Hepatocyte (in vitro differentiated cells): ENCODE data around the gene IMPDH2. TPM values are rescaled to one million over a fixed set of nuclear protein-coding genes. Genes with fewer than 3 reads are reported as not detected.
A peak's percentile ranks its signal among the peaks of the same experiment; 100 is the strongest.

Experiments used
- DNase-seq: peaks from one replicate; pipeline ENCODE4 v3.0.0-alpha.2; 2016; ENCODE audit warnings: low spot score
- H2AFZ ChIP-seq: fragments of 200-600 bp; sonication (generic); 2 replicates; pipeline ENCODE4 v1.6.0; 2016; ENCODE audit warnings: antibody characterized with exemption, mild to moderate bottlenecking
- H3K27ac ChIP-seq: fragments of 200-600 bp; sonication (generic); 2 replicates; pipeline ENCODE4 v1.5.1; 2016; ENCODE audit warnings: mild to moderate bottlenecking
- H3K27me3 ChIP-seq: fragments of 200-600 bp; sonication (generic); 2 replicates; pipeline ENCODE4 v1.6.1; 2016
- H3K36me3 ChIP-seq: fragments of 200-600 bp; sonication (generic); replicated peaks from 2 replicates; pipeline ENCODE4 v1.5.1; 2016; ENCODE audit warnings: low read depth; ENCODE audit not compliant: insufficient read depth
- H3K4me1 ChIP-seq: fragments of 200-600 bp; sonication (generic); 2 replicates; pipeline ENCODE4 v1.5.1; 2016; ENCODE audit warnings: mild to moderate bottlenecking, moderate library complexity; ENCODE audit not compliant: insufficient read depth
- H3K4me2 ChIP-seq: fragments of 200-600 bp; sonication (generic); 2 replicates; pipeline ENCODE4 v1.6.0; 2016
- H3K4me3 ChIP-seq: fragments of 200-600 bp; sonication (generic); 2 replicates; pipeline ENCODE4 v1.5.1; 2016; ENCODE audit warnings: mild to moderate bottlenecking
- H3K79me2 ChIP-seq: fragments of 200-600 bp; sonication (generic); 2 replicates; pipeline ENCODE4 v1.6.0; 2017; ENCODE audit warnings: mild to moderate bottlenecking
- H3K9me2 ChIP-seq: fragments of 200-600 bp; sonication (generic); replicated peaks from 2 replicates; pipeline ENCODE4 v1.6.0; 2017; ENCODE audit warnings: mild to moderate bottlenecking; ENCODE audit not compliant: insufficient read depth
- H3K9me3 ChIP-seq: fragments of 200-600 bp; sonication (generic); 2 replicates; pipeline ENCODE4 v1.5.1; 2016; ENCODE audit warnings: low read depth, mild to moderate bottlenecking
- H4K20me1 ChIP-seq: fragments of 200-600 bp; sonication (generic); 2 replicates; pipeline ENCODE4 v1.6.0; 2016; ENCODE audit warnings: mild to moderate bottlenecking; ENCODE audit not compliant: insufficient read depth, poor library complexity, severe bottlenecking
- EZH2 ChIP-seq: fragments of 200-600 bp; sonication (generic); IDR thresholded peaks from 2 replicates; pipeline ENCODE4 v1.6.1; 2016; ENCODE audit warnings: antibody characterized with exemption, mild to moderate bottlenecking, borderline replicate concordance
- EZH2phosphoT487 ChIP-seq: fragments of 200-600 bp; sonication (generic); IDR thresholded peaks from one replicate; pipeline ENCODE4 v1.6.1; 2018; ENCODE audit warnings: antibody characterized with exemption, mild to moderate bottlenecking, low read depth, moderate library complexity; ENCODE audit not compliant: unreplicated experiment, severe bottlenecking
- WGBS: methylation state at CpG from one replicate; pipeline ENCODE4 v1.1.6; 2016; ENCODE audit warnings: low lambda C conversion rate; ENCODE audit errors: missing lambda C conversion rate; 5-methylcytosine and 5-hydroxymethylcytosine counted together
- polyA plus RNA-seq: library from polyadenylated mRNA; unstranded; fragments of >200 nt; fragmentation: Nextera tagmentation; extraction: Ambion mirVana; gene quantifications from 2 replicates; pipeline ENCODE4 v1.2.1, GENCODE V29; 2016
- total RNA-seq: library from RNA; depleted of rRNA; stranded (reverse); fragments of >200 nt; gene quantifications from 2 replicates; pipeline ENCODE4 v1.2.3, GENCODE V29; 2014
- TF ChIP-seq, protein P1 (sequence below): fragments of 200-600 bp; sonication (generic); IDR thresholded peaks from 2 replicates; pipeline ENCODE4 v1.5.1; 2016; ENCODE audit warnings: antibody characterized with exemption, mild to moderate bottlenecking; ENCODE audit not compliant: poor library complexity

Gene IMPDH2
- total and polyA plus RNA-seq, 2 experiments from 2014 or later: 115 to 180 TPM

DNA sequence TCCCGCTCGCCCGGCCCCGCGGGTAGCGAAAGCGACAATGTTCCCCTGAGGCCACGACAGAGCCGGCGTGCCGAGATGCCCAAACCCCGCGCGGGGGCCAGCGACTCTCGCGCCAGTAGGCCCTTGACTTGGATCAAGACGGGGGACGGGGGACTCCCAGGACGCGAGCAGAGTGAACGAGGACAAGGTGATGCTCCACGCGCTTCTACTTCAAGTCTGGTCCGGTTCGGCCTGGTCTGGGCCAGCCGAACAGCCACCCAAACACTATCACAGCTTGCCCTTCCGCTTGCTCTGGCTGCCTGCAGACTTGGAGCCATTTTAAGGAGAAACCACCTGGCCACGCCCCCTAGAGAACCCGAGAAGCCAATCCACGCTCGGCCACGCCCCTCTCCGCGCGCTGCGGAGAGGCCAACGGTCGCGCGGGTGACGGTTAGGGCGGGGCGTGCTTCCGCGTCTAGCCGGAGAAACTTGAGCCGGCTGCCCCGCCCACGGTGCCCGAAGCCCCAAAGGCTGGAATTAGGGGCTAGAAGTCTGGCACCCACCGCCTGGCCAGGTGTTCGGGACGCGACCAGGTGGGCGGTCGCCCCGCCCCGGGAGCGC lies 7.9 kb downstream of the IMPDH2 start:
- H3K4me1 ChIP-seq: peaks cover 37% of the 10 kb centered on the region
- peak; percentile 100 for DNase-seq

DNA sequence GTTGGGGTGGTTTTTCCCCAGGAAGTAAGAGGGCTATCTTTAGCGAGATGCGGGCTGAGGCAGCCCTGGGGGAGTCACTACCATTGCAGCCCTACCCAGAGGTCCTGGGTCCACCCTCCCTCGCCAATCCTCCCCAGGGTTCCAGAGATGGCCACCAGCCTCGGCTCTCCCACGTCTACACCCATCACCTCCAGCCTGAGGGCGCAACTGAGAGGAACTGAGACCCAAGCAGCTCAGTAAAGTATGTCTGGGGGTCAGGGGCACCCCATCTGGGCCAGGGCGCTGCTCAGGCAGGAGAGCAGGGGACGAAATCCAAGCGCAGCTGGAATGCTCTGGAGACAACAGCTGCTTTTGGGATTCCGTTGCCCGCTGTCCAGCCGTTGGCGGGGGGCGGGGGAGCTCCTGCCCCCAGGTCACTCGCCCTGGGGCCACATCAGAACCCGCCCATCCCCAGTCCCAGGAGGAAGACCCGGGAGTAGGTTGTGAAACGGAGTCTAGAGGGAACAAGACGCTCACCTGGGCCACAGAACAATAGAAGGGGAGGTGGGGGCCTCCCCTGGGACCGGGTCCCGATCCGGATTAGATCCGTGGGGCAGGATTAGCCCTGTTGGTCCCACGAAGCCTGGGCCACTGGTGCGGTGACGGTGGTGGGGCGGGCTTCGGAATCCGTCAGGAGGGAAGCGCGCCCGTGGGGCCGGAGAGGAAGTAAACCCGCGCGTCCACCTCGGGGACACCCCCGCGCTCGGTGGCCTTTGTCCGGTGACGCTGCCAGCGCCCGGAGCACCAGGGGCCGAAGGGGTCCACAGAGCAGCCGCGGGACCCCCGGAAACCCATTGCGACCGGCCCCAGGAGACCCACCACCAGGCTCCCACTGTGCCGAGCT lies 8.6 kb downstream of the IMPDH2 start:
- H2AFZ ChIP-seq: peak overlapping the region; percentile 20

More for the DNA sequence above, 7.9 kb downstream of the IMPDH2 start:
- no peaks in the 10 kb centered on the region for H3K9me2 ChIP-seq
- H3K9me3 ChIP-seq: no peaks in the 10 kb centered on the region
- H2AFZ ChIP-seq: peak overlapping the region; percentile 91
- H3K27me3 ChIP-seq: no peaks in the 10 kb centered on the region
- under 1% methylated on average over 60 of the region's 60 CpGs for WGBS
- peaks cover 56% of the 10 kb centered on the region for H3K79me2 ChIP-seq
- peaks cover 8% of the 10 kb centered on the region for H4K20me1 ChIP-seq
- H3K4me2 ChIP-seq: peak overlapping the region; percentile 96
- TF ChIP-seq EZH2: no peak
- TF ChIP-seq, protein P1, sequence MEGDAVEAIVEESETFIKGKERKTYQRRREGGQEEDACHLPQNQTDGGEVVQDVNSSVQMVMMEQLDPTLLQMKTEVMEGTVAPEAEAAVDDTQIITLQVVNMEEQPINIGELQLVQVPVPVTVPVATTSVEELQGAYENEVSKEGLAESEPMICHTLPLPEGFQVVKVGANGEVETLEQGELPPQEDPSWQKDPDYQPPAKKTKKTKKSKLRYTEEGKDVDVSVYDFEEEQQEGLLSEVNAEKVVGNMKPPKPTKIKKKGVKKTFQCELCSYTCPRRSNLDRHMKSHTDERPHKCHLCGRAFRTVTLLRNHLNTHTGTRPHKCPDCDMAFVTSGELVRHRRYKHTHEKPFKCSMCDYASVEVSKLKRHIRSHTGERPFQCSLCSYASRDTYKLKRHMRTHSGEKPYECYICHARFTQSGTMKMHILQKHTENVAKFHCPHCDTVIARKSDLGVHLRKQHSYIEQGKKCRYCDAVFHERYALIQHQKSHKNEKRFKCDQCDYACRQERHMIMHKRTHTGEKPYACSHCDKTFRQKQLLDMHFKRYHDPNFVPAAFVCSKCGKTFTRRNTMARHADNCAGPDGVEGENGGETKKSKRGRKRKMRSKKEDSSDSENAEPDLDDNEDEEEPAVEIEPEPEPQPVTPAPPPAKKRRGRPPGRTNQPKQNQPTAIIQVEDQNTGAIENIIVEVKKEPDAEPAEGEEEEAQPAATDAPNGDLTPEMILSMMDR: no peak
- TF ChIP-seq EZH2phosphoT487: no peak
- no peaks in the 10 kb centered on the region for H3K36me3 ChIP-seq
- peak overlapping the region; percentile 100 for H3K27ac ChIP-seq
- peak overlapping the region; percentile 74 for H3K4me3 ChIP-seq

DNA sequence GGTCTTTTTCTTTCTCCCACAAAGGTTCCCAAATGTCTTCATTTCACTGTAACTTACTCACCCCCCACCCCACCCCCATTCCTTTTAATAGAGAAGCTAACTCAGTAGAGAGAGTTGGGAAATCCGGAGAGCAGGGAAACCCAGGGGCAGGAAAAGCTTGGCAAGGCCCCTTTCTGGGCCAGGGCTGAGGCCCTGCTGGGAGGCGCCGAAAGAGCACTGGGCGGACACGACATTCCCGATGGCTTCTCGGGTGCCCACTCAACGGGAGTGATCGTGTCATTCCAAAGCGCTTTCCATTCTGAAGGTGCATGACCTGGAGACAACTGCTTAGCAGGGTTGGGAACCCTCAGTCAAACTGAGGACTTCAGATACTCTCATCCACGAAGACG lies 9.3 kb downstream of the IMPDH2 start:
- peak overlapping the region; percentile 96 for H3K27ac ChIP-seq
- no peak for DNase-seq
- peaks cover 54% of the 10 kb centered on the region for H3K79me2 ChIP-seq
- H3K9me2 ChIP-seq: no peaks in the 10 kb centered on the region
- H3K36me3 ChIP-seq: no peaks in the 10 kb centered on the region
- H4K20me1 ChIP-seq: peaks cover 12% of the 10 kb centered on the region
- TF ChIP-seq EZH2 (no peak), EZH2phosphoT487 (no peak)
- TF ChIP-seq, protein P1: no peak
- H3K27me3 ChIP-seq: no peaks in the 10 kb centered on the region
- no peaks in the 10 kb centered on the region for H3K9me3 ChIP-seq
- 40% methylated on average over 12 of the region's 12 CpGs for WGBS
- H2AFZ ChIP-seq: no peak overlapping the region
- peak overlapping the region; percentile 96 for H3K4me2 ChIP-seq
- H3K4me3 ChIP-seq: peak overlapping the region; percentile 67
- peaks cover 37% of the 10 kb centered on the region for H3K4me1 ChIP-seq

More for the DNA sequence above, 8.6 kb downstream of the IMPDH2 start:
- no peaks in the 10 kb centered on the region for H3K36me3 ChIP-seq
- peak overlapping the region; percentile 67 for H3K4me3 ChIP-seq
- no peaks in the 10 kb centered on the region for H3K27me3 ChIP-seq
- 1% methylated on average over 45 of the region's 51 CpGs for WGBS
- peaks cover 12% of the 10 kb centered on the region for H4K20me1 ChIP-seq
- peaks cover 54% of the 10 kb centered on the region for H3K79me2 ChIP-seq
- no peaks in the 10 kb centered on the region for H3K9me3 ChIP-seq
- no peak for TF ChIP-seq EZH2phosphoT487
- TF ChIP-seq, protein P1: no peak
- no peak for TF ChIP-seq EZH2
- peak overlapping the region; percentile 96 for H3K4me2 ChIP-seq
- peak overlapping the region; percentile 96 for H3K27ac ChIP-seq
- H3K9me2 ChIP-seq: no peaks in the 10 kb centered on the region
- DNase-seq: peak; percentile 72
- H3K4me1 ChIP-seq: peaks cover 37% of the 10 kb centered on the region
